ENCODE measurements around the gene CASQ1.

The CASQ1 gene

GRCh38 chr1:160206421-160207117 is 16.2 kb downstream of the CASQ1 start:
- TF ChIP-seq CTCF (conservative IDR thresholded peaks at IDR 0.05; ENCODE audit: low read depth, low read length) = no peak
- peak; percentile 94 for DNase-seq (ENCODE audit: low read depth)
- H3K4me3 ChIP-seq (ENCODE audit: low read depth, low read length) = peak overlapping the region; percentile 96

- DNase-seq (ENCODE audit: low read depth) = no peak
- H3K4me3 ChIP-seq (ENCODE audit: low read depth, low read length) = no peak overlapping the region
- TF ChIP-seq CTCF (conservative IDR thresholded peaks at IDR 0.05; ENCODE audit: low read depth, low read length) = no peak
These were observed 16.8 kb downstream of the CASQ1 start for GRCh38 chr1:160207118-160207650.

- no peak for DNase-seq (ENCODE audit: low read depth)
- no peak overlapping the region for H3K4me3 ChIP-seq (ENCODE audit: low read depth, low read length)
- TF ChIP-seq CTCF (conservative IDR thresholded peaks at IDR 0.05; ENCODE audit: low read depth, low read length) = no peak
These were observed 17.6 kb downstream of the CASQ1 start for GRCh38 chr1:160207771-160208556.

- no peak for TF ChIP-seq CTCF (conservative IDR thresholded peaks at IDR 0.05; ENCODE audit: low read depth, low read length)
- no peak for DNase-seq (ENCODE audit: low read depth)
These were observed 18.4 kb downstream of the CASQ1 start for GRCh38 chr1:160208557-160209320.

GRCh38 chr1:160209321-160210046 is 19.1 kb downstream of the CASQ1 start:
- no peak for TF ChIP-seq CTCF (conservative IDR thresholded peaks at IDR 0.05; ENCODE audit: low read depth, low read length)
- no peak overlapping the region for H3K4me3 ChIP-seq (ENCODE audit: low read depth, low read length)
- peak; percentile 49 for DNase-seq (ENCODE audit: low read depth)

More at GRCh38 chr1:160208557-160209320, 18.4 kb downstream of the CASQ1 start:
- H3K4me3 ChIP-seq (ENCODE audit: low read depth, low read length) = no peak overlapping the region

- no peak for DNase-seq (ENCODE audit: low read depth)
- H3K4me3 ChIP-seq (ENCODE audit: low read depth, low read length) = no peak overlapping the region
- no peak for TF ChIP-seq CTCF (conservative IDR thresholded peaks at IDR 0.05; ENCODE audit: low read depth, low read length)
These were observed 20.2 kb downstream of the CASQ1 start for GRCh38 chr1:160210561-160210960.
